Panc1 (cell line): ENCODE measurements around the gene RBM47. TPM values are rescaled to one million over a fixed set of nuclear protein-coding genes. Genes with fewer than 3 reads are reported as not detected.

Experiments
- ATAC-seq: fragments of 200-7000 bp; cut with Tn5 transposase; 2 replicates; pipeline ENCODE4 v1.9.1; 2020; ENCODE audit warnings: mild to moderate bottlenecking, moderate library complexity
- BruUV-seq: library from RNA; stranded (reverse); fragments of 400-500 nt; replicated peaks from 2 replicates; lab custom pipeline; 2021; lab: Mats Ljungman, UMichigan
- CTCF ChIA-PET: fragments of 300-600 bp; sonication (Branson Sonifier 250); formaldehyde crosslinking; loops from one replicate; lab custom pipeline; 2022; ENCODE audit warnings: antibody characterized with exemption; lab: Charles Lee
- POLR2A ChIA-PET: fragments of 300-600 bp; sonication (Branson Sonifier 250); formaldehyde crosslinking; loops from one replicate; lab custom pipeline; 2022; ENCODE audit warnings: antibody characterized with exemption; lab: Charles Lee
- DNase-seq: peaks from one replicate; pipeline ENCODE4 v3.0.0-alpha.2; 2010; ENCODE audit warnings: low read depth, low spot score
- H3K27ac ChIP-seq: 2 replicates; pipeline ENCODE4 v1.5.1; 2011; ENCODE audit warnings: mild to moderate bottlenecking, low read length, inconsistent platforms
- H3K27me3 ChIP-seq: fragments of 200-500 bp; sonication (Bioruptor generic); 2 replicates; pipeline ENCODE4 v1.6.0; 2014; ENCODE audit warnings: low read length, inconsistent platforms; ENCODE audit not compliant: control insufficient read depth, insufficient read depth
- H3K36me3 ChIP-seq: fragments of 200-500 bp; sonication (Bioruptor generic); 2 replicates; pipeline ENCODE4 v1.5.1; 2014; ENCODE audit warnings: inconsistent platforms, mild to moderate bottlenecking, low read length, moderate library complexity; ENCODE audit not compliant: control insufficient read depth, insufficient read depth
- H3K4me1 ChIP-seq: 2 replicates; pipeline ENCODE4 v1.5.1; 2011; ENCODE audit warnings: inconsistent platforms, mild to moderate bottlenecking, low read length, moderate library complexity; ENCODE audit not compliant: control insufficient read depth, insufficient read depth
- H3K4me3 ChIP-seq, 2 experiments: 2 replicates each; pipeline ENCODE4 v1.5.1; 2011 to 2012; ENCODE audit warnings: low read depth in 2 of 2, low read length in 2 of 2, mild to moderate bottlenecking in 2 of 2, inconsistent platforms in 1 of 2, moderate library complexity in 1 of 2
- H3K9me3 ChIP-seq: fragments of 200-500 bp; sonication (Bioruptor generic); 2 replicates; pipeline ENCODE4 v1.5.1; 2014; ENCODE audit warnings: low read depth, mild to moderate bottlenecking, inconsistent platforms, low read length, moderate library complexity; ENCODE audit not compliant: control insufficient read depth, insufficient read depth
- CTCF ChIP-seq: fragments of 450-650 bp; IDR thresholded peaks from 2 replicates; pipeline ENCODE4 v1.5.1; 2017; ENCODE audit warnings: mild to moderate bottlenecking
- POLR2AphosphoS5 ChIP-seq: IDR thresholded peaks from 2 replicates; pipeline ENCODE4 v1.6.1; 2012; ENCODE audit warnings: mild to moderate bottlenecking, low read depth, low read length, moderate library complexity
- REST ChIP-seq, 2 experiments: IDR thresholded peaks; 2 replicates each; pipeline ENCODE4 v1.6.1; 2011 to 2012; ENCODE audit warnings: low read depth in 2 of 2, control low read depth in 1 of 2, low read length in 1 of 2, mild to moderate bottlenecking in 1 of 2, moderate library complexity in 1 of 2; ENCODE audit not compliant: insufficient read depth in 1 of 2
- SIN3A ChIP-seq: IDR thresholded peaks from 2 replicates; pipeline ENCODE4 v1.6.1; 2012; ENCODE audit warnings: low read depth, mild to moderate bottlenecking, low read length, moderate library complexity, borderline replicate concordance; ENCODE audit not compliant: insufficient read depth
- TCF7L2 ChIP-seq: IDR thresholded peaks from 2 replicates; pipeline ENCODE4 v1.6.1; 2011; ENCODE audit warnings: mild to moderate bottlenecking, low read depth, low read length, inconsistent platforms
- in situ Hi-C: cut with HindIII; loops from 2 replicates; pipeline ENCODE4 v1.10.0; 2016; ENCODE audit warnings: low sequenced_read_pairs, low pct_unique_long_range_greater_than_20kb
- intact Hi-C: fragments of 100-400 bp; cut with micrococcal nuclease; formaldehyde crosslinking; loops from one replicate; pipeline ENCODE4 v1.10.0; 2022; ENCODE audit not compliant: unreplicated experiment
- total RNA-seq: library from RNA; stranded (reverse); gene quantifications from one replicate; pipeline ENCODE4 v1.2.1, GENCODE V29; 2021; ENCODE audit not compliant: unreplicated experiment

RBM47 gene
- total RNA-seq, 1 experiment from 2014 or later: 2.0 TPM

- H3K4me3 ChIP-seq: no peak overlapping the region
- no TSS peak for BruUV-seq
- intact Hi-C loops (no loop called here), in situ Hi-C loops (no loop called here)
- H3K27me3 ChIP-seq: no peaks in the 10 kb centered on the region
- no peak for TF ChIP-seq TCF7L2
- no peak for TF ChIP-seq SIN3A
- no peak for TF ChIP-seq REST (IDR thresholded peaks at IDR 0.05; ENCODE audit: insufficient read depth in 1 of 2, low read depth in 2 of 2, low read length in 1 of 2)
- TF ChIP-seq CTCF: no peak
- no peak for TF ChIP-seq POLR2AphosphoS5
- no peak for ATAC-seq
- H3K27ac ChIP-seq: no peak overlapping the region
- ChIA-PET CTCF (no interaction called here), POLR2A (no interaction called here)
- H3K4me1 ChIP-seq: no peaks in the 10 kb centered on the region
- no peak for DNase-seq
- no peaks in the 10 kb centered on the region for H3K36me3 ChIP-seq
- H3K9me3 ChIP-seq: no peaks in the 10 kb centered on the region
Observed at GRCh38 chr4:40599431-40599830, 30.2 kb downstream of the RBM47 start.

GRCh38 chr4:40596522-40596921 lies 33.1 kb downstream of the RBM47 start:
- intact Hi-C loops: no loop called here
- no peaks in the 10 kb centered on the region for H3K9me3 ChIP-seq
- no peak for ATAC-seq

More at GRCh38 chr4:40596522-40596921, 33.1 kb downstream of the RBM47 start:
- CTCF ChIA-PET: no interaction called here
- no peaks in the 10 kb centered on the region for H3K27me3 ChIP-seq
- in situ Hi-C loops: no loop called here
- DNase-seq: no peak
- no peak overlapping the region for H3K27ac ChIP-seq
- H3K4me1 ChIP-seq: no peaks in the 10 kb centered on the region
- no peaks in the 10 kb centered on the region for H3K36me3 ChIP-seq
- POLR2A ChIA-PET: no interaction called here
- no TSS peak for BruUV-seq
- TF ChIP-seq TCF7L2: no peak
- TF ChIP-seq POLR2AphosphoS5: no peak
- no peak for TF ChIP-seq REST (IDR thresholded peaks at IDR 0.05; ENCODE audit: insufficient read depth in 1 of 2, low read depth in 2 of 2, low read length in 1 of 2)
- no peak for TF ChIP-seq CTCF
- no peak for TF ChIP-seq SIN3A
- no peak overlapping the region for H3K4me3 ChIP-seq
